ENCODE data around the gene ST3GAL3. TPM values are rescaled to one million over a fixed set of nuclear protein-coding genes. Genes with fewer than 3 reads are reported as not detected.

The ST3GAL3 gene
- total RNA-seq, 2 donors from 2014 or later = 26.3 to 36.0 TPM

DNA sequence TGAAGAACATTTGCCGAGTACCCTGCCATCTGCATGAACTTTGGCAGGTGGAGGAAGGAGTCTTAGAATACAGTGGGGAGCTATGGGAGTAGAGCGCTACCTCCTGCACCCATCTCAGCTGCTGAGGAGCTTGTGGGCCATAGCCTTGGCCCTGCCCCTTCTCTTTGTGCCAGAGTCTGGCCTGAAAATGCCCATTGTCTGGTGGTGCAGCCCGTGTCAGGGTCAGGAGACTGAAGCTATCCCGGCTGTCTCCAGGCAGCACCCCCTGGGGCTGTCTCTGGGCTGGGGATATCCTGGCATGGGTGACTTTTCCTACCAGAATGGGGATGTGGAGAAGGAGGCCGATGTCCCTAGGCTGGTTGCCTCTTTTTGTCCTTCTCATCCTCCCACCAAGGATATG lies 246.7 kb downstream of the ST3GAL3 start:
- DNase-seq (ENCODE audit: low spot score) = no peak
- no peak for ATAC-seq (ENCODE audit: insufficient number of reproducible peaks, low FRiP score, low read depth)
- Histone ChIP-seq H3K27me3 (replicated peaks; ENCODE audit: insufficient read depth) (no peaks in the 10 kb centered on the region), H3K9me3 (no peaks in the 10 kb centered on the region), H3K4me1 (ENCODE audit: control insufficient read depth in 1 of 2, low read depth in 2 of 2) (peaks cover 0 to 2% of the 10 kb centered on the region in 2 donors), H3K36me3 (peaks cover 23% of the 10 kb centered on the region), H3K4me3 (no peak overlapping the region), H3K27ac (no peak overlapping the region)
- TF ChIP-seq, protein P1, sequence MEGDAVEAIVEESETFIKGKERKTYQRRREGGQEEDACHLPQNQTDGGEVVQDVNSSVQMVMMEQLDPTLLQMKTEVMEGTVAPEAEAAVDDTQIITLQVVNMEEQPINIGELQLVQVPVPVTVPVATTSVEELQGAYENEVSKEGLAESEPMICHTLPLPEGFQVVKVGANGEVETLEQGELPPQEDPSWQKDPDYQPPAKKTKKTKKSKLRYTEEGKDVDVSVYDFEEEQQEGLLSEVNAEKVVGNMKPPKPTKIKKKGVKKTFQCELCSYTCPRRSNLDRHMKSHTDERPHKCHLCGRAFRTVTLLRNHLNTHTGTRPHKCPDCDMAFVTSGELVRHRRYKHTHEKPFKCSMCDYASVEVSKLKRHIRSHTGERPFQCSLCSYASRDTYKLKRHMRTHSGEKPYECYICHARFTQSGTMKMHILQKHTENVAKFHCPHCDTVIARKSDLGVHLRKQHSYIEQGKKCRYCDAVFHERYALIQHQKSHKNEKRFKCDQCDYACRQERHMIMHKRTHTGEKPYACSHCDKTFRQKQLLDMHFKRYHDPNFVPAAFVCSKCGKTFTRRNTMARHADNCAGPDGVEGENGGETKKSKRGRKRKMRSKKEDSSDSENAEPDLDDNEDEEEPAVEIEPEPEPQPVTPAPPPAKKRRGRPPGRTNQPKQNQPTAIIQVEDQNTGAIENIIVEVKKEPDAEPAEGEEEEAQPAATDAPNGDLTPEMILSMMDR (IDR thresholded peaks at IDR 0.05) = no peak

DNA sequence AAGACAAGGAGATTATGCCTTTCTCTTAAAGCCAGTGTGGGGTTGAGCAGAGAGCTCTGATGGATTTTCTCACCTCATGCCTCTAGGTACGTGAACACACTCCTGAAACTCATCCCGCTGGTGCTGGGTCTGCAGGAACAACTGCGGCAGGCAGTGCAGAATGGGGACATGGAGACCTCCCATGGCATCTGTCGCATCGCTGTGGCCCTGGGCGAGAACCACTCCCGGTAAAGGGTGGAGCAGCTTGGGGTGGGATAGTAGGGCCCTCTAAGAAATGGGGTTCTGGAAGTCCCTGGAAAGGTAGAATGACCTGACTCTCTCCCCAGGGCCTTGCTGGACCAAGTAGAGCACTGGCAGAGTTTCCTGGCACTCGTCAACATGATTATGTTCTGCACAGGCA lies 248.9 kb downstream of the ST3GAL3 start:
- ATAC-seq (ENCODE audit: insufficient number of reproducible peaks, low FRiP score, low read depth) (no peak), DNase-seq (ENCODE audit: low spot score) (no peak)
- H3K27ac ChIP-seq = no peak overlapping the region
- no peaks in the 10 kb centered on the region for H3K27me3 ChIP-seq (replicated peaks; ENCODE audit: insufficient read depth)
- H3K4me3 ChIP-seq = no peak overlapping the region
- TF ChIP-seq, protein P1 (IDR thresholded peaks at IDR 0.05) = no peak
- H3K36me3 ChIP-seq = peaks cover 33% of the 10 kb centered on the region
- H3K4me1 ChIP-seq (ENCODE audit: control insufficient read depth in 1 of 2, low read depth in 2 of 2) = no peaks in the 10 kb centered on the region
- H3K9me3 ChIP-seq = no peaks in the 10 kb centered on the region

DNA sequence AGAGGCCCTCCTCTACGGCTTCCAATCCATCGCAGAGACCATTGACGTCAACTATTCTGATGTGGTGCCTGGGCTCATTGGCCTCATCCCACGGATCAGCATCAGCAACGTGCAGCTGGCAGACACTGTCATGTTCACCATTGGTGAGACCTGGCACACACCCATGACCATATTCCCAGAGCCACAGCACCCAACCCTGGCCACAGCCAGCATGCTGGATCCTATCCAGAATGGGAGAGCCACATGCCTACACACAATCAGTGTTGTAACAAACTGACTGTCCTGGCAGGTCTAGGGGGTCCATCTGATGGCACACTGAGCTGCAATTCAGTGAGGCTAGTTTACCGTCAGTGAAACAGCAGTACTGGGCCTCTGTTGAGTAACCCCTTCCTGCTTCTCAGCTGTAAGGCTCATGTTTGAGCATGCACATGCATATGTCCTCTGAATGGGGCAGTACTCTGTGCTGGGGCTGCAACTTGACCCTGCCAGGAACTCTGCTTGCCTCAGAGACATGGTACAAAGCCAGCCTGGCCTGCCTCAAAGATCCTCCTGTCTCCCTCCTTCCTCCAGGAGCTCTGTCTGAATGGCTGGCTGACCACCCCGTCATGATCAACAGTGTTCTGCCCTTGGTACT lies 250.2 kb downstream of the ST3GAL3 start:
- Histone ChIP-seq H3K27ac (no peak overlapping the region), H3K4me3 (no peak overlapping the region), H3K4me1 (ENCODE audit: control insufficient read depth in 1 of 2, low read depth in 2 of 2) (no peaks in the 10 kb centered on the region), H3K9me3 (no peaks in the 10 kb centered on the region), H3K36me3 (peaks cover 37% of the 10 kb centered on the region), H3K27me3 (replicated peaks; ENCODE audit: insufficient read depth) (no peaks in the 10 kb centered on the region)
- ATAC-seq (ENCODE audit: insufficient number of reproducible peaks, low FRiP score, low read depth) (no peak), DNase-seq (ENCODE audit: low spot score) (no peak)
- TF ChIP-seq, protein P1 (IDR thresholded peaks at IDR 0.05) = no peak

DNA sequence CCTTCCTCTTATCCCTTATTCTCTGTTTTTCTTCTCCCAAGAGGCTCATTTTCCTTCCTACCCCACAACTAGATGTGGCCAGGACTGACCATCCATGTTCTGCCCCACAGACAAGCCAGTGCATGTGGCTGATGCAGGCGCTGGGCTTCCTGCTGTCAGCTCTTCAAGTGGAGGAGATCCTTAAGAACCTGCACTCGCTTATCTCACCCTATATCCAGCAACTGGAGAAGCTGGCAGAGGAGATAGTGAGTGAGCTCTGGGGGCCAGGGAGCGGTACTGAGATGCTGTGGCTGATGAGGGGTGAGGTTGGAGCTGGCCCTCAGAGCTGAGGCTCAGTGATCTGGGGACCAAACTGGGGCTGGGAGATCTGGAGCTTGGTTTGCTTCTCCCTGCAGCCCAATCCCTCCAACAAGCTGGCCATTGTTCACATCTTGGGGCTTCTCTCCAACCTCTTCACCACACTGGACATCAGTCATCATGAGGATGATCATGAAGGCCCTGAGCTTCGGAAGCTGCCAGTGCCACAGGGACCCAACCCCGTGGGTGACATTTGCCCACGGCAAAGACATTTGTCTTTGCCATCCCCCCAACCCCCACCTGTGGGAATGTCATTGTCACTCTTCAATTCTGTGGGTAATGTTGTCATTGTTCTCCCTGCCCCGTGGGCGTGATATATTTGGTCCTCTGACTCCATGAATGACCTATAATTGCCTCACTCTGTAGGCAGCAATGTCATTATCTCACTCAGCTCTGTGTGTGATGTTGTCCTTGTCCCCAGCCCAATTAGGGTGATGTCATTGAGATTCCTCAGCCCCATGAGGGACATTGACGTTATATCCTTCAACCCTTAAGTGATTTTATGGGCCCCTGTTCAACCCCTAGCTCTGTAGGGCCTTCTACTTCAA lies 251.3 kb downstream of the ST3GAL3 start:
- no peaks in the 10 kb centered on the region for H3K27me3 ChIP-seq (replicated peaks; ENCODE audit: insufficient read depth)
- ATAC-seq (ENCODE audit: insufficient number of reproducible peaks, low FRiP score, low read depth) = no peak

DNA sequence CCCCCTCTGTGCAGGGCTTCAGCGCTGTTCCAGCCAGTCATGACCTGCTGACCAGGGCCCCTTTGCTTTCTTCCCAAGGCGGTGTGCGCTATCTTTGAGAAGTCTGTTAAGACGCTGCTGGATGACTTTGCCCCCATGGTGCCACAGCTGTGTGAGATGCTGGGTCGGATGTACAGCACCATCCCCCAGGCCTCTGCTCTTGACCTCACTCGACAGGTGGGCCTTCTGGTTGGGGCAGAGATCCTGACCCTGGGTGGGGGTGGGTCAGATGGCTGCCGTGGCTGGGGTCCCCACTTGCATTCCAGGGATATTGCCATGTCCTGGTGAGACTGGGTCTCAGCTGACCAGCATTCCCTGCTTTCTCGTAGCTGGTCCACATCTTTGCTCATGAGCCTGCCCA lies 253.5 kb downstream of the ST3GAL3 start:
- Histone ChIP-seq H3K36me3 (peaks cover 54% of the 10 kb centered on the region), H3K9me3 (no peaks in the 10 kb centered on the region), H3K4me1 (ENCODE audit: control insufficient read depth in 1 of 2, low read depth in 2 of 2) (no peaks in the 10 kb centered on the region), H3K27me3 (replicated peaks; ENCODE audit: insufficient read depth) (no peaks in the 10 kb centered on the region), H3K27ac (no peak overlapping the region), H3K4me3 (no peak overlapping the region)
- no peak for ATAC-seq (ENCODE audit: insufficient number of reproducible peaks, low FRiP score, low read depth)
- no peak for DNase-seq (ENCODE audit: low spot score)
- TF ChIP-seq, protein P1 (IDR thresholded peaks at IDR 0.05) = no peak

More for the DNA sequence above, 251.3 kb downstream of the ST3GAL3 start:
- Histone ChIP-seq H3K9me3 (no peaks in the 10 kb centered on the region), H3K27ac (no peak overlapping the region), H3K4me1 (ENCODE audit: control insufficient read depth in 1 of 2, low read depth in 2 of 2) (no peaks in the 10 kb centered on the region), H3K4me3 (no peak overlapping the region), H3K36me3 (peaks cover 47% of the 10 kb centered on the region)
- TF ChIP-seq, protein P1 (IDR thresholded peaks at IDR 0.05) = no peak
- DNase-seq (ENCODE audit: low spot score) = no peak

Measured in thoracic aorta (tissue), 2 donors.